DMS53 (cell line): ENCODE measurements around the gene URGCP.

Experiments used
- DNase-seq: peaks from one replicate; lab custom pipeline; 2025; lab: John Stamatoyannopoulos, UW

The URGCP gene

GRCh38 chr7:43906331-43907010 is at the start of gene URGCP:
TSS of gene URGCP (minus strand) at chr7:43906596. CDS start at chr7:43906575, 21 bp downstream.
- peak; percentile 75 for DNase-seq

DNA sequence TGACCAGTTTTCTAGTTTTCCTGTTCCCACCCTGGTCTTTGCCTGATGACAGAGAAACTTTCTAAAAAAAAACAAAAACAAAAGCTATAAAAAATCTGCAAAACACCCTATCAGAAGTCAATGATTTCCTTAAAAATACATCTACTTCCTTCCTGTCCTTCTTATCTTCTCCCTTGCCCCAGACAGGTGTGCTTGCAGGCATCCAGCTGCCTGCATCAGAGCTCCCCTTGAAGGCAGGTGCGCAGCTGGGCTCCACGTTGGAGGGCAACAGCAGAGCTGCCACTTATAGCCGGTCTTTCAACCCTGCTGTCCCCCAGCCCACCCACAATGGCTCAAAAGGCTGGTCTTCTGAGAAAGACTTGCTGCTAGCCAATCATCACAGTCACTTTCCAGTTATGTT is 49.6 kb upstream of the URGCP start:
- DNase-seq: no peak

DNA sequence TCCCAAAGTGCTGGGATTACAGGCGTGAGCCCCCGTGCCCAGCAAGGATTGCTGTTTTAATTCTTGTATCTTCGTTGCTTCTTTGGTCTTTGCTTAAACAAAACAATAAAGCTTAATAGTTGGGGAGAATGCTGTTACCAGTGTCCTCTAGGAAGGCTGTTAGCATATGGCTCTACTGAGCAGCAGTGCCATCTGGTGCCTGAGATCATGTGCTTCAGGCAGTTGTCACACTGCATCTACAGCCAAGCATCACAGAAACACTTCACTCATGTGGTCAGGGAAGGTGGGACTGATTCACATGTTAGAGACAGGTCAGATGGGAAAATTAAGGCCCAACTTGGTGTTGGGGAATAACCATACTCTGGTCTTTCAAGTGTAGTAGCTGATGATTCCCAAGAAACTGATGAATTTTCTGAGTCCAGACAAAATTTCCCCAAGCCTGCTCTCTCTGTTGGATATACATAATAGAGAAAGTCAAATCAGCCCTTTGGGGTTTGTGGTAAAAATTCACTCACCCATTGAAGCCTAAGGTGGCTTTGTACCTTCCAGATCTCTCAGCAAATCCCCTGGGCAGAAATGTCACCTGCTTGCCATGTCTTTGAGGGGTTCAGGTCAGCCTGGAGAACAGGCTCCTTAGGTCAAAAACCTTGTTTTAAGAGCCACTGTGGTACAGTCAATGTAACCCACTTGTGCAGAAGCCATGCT is 48.3 kb upstream of the URGCP start:
- peak; percentile 70 for DNase-seq

DNA sequence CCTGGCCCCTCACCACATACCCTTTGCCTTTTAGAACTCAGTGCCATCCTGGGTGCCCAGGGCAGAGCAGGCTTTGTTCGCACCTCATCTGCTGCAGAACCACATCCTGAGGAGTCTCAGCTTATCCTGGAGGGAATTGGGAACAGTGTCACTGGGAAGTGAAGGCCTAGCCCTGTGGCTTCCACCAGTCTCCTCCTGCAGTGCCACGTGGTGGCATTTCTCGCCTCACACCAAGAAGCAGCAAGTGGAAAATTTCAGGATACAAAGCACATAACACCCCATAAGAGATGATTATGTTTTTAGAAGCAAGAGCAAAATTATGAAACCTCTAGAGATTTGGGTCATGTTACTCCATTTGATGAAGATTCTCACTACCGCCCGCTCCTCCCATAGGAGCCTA is 46.7 kb upstream of the URGCP start:
- DNase-seq: no peak

GRCh38 chr7:43952028-43952427 is 45.6 kb upstream of the URGCP start:
- DNase-seq: no peak

GRCh38 chr7:43944286-43944685 is 37.9 kb upstream of the URGCP start:
- no peak for DNase-seq

DNA sequence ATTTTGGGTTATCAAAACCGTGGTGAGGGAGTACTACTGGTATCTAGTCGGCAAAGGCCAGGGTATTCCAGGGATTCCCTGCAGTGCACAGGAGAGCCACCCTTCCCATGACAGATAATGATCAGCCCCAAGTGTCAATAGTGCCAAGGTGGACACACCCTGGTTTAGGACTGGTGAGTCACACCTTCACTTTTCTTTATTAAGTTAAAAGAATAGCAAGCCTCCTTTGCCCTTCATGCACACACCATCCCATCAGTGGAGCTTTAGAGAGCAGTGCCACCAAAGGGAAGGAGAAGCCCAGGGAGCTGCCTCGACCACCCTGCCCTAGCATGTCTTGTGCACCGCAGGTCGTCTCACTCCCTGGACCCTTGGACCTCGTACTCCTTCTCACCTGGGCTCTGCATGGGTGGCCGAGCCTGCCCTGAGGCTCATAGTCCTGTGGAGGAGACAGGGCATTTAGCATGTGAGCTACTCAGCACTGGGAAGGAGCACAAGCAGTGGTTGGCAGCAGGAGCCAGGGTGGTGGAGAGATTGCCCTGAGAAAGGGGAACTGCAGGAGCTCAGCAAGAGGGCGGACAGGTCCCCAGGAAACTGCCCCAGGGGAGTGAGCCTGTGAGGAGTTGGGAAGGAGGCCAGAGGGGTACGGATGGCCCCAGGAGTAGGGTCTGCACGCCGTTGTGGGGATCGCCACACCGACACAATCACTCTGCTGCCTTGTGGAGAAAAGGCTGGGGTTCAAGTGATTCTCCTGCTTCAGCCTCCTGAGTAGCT is 37.2 kb upstream of the URGCP start:
- no peak for DNase-seq

GRCh38 chr7:43942997-43943396 is 36.6 kb upstream of the URGCP start:
- DNase-seq: peak; percentile 24

DNA sequence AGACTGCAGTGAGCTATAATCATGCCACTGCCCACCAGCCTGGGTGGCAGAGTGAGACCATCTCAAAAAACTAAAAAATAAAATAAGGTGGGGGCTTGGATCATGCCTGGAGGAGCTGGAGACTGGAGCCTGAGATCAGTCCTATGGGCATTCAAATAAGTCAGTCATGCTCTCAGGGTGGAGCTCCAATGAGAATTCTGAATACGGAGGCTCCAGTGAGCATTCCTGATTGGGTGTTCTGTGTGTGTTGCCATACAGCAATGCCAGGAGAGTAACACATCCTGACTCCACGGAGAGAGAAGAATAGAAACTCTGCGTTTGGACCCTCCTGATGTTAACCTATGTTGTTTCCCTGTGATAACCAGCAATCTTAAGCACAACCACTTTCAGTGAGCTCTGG is 35.9 kb upstream of the URGCP start:
- DNase-seq: no peak

DNA sequence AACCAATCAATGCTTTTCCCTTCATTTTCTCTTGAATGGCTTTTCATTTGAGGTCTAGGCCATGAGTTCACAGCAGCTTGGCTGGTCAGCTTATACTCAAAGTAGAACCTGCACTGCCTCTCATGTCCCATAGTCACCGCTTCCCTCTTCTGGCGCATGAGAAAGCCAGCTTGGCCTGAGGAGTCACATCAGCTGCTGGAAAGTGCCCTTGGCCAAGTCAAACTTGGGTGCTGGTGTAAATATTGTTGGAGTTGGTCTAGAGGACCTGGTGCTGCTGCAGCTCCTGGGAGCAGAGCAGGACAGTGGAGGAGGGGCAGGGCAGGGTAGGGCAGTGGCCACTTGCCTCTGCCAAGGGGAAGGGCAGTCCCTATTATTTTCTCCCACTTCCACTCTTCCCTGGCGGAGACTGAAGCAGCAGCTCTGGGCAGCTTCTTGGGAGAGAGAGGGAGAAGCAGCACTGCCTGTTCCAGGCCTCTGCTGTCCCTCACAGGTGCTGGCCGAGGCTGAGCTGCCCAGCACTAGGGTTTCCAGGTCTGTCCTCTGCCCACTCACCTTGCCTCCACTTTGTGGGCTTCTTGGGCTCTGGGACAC is 32.6 kb upstream of the URGCP start:
- DNase-seq: no peak

GRCh38 chr7:43937444-43937843 is 31.0 kb upstream of the URGCP start:
- DNase-seq: no peak

- DNase-seq: no peak
Observed at GRCh38 chr7:43933902-43934560, 27.6 kb upstream of the URGCP start.

DNA sequence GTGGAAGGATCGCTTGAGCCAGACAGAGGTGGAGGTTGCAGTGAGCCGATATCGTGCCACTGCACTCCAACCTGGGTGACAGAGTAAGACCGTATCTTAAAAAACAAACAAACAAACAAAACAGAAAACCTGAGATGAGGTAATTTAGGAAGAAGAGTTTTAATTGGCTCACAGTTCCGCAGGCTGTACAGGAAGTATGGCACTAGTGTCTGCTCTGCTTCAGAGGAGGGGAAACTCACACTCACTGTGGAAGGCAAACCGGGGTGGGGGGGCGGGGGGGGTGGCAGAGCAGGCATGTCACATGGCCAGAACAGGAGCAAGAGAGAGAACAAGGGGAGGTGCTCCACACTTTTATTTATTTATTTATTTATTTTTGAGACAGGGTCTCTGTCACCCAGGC is 24.9 kb upstream of the URGCP start:
- DNase-seq: no peak

- DNase-seq: no peak
Observed at GRCh38 chr7:43929529-43930457, 23.4 kb upstream of the URGCP start.

GRCh38 chr7:43927810-43928209 is 21.4 kb upstream of the URGCP start:
- DNase-seq: no peak

DNA sequence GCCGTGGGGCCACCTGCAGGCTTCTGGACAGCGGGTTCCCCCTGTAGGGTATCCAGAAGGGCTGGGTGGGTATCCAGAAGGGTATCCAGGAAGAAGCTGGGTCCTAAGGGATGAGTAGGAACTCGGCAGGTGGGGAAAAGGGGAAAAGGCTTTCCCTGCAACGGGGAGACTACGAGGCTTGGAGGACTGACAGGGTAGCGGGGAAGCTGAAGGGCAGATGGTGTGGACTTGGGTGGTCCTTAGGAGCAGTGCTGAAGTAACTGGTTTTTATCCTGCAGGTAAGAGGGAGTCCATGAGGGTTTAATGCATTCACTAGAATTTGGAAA is 20.4 kb upstream of the URGCP start:
- DNase-seq: no peak

DNA sequence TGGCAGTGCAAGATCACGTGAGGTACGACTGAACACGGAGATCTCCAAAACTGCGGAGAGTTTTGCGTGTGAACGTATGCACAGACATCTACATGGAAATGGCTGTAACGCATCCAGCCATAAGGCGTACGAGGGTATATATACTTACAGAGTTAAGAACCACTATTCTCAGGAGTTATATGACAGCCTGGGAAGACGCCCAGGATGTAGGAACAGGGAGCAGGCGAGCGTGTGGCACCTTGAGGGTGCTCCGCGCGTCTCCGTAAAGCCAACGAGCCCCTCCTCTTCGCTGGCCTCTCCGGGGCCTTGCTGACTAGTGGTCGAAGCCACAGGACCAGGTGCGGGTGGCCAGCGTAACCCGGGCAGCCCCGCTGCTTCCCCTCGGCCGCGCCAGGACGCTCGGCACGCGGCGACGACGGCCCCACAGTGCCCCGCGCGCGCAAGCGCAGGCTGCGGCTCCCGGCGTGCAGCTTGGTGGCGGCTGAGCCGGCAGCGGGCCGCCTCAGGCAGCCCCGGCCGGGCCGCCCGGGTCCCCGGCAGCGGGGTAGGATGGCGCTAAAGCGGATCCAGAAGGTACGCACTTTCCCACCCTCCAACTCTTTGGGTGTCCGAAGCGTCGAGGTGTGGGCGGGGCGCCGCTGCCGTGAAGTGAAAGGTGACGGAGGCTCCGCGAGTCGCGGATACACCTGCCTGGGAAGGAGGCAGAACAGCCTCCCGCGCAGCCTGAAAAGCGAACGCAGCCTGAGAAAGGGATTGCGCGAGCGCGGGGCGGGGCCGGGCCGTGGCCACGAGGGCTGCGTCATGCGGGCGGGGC is 19.8 kb upstream of the URGCP start, which contains the start of gene UBE2D4:
Gene UBE2D4 (plus strand): TSS at position 453 of the 814 bp plus-strand sequence. CDS start 97 bp downstream, at position 550.
- peak; percentile 96 for DNase-seq

- DNase-seq: no peak
Observed at GRCh38 chr7:43922726-43923125, 16.3 kb upstream of the URGCP start.

GRCh38 chr7:43921423-43921822 is 15.0 kb upstream of the URGCP start:
- DNase-seq: no peak

GRCh38 chr7:43915907-43916306 is 9.5 kb upstream of the URGCP start:
- DNase-seq: no peak
